ENCODE measurements around the gene ESM1.

The ESM1 gene

GRCh38 chr5:54996466-54996865 is 11.1 kb upstream of the ESM1 start:
- TF ChIP-seq POLR2A (IDR thresholded peaks at IDR 0.05; ENCODE audit: low read depth, low read length) = no peak
- DNase-seq (ENCODE audit: insufficient read length, low spot score) (no peak), FAIRE-seq (no peak)

GRCh38 chr5:54995168-54995567 is 9.8 kb upstream of the ESM1 start:
- FAIRE-seq (no peak), DNase-seq (ENCODE audit: insufficient read length, low spot score) (no peak)
- TF ChIP-seq POLR2A (IDR thresholded peaks at IDR 0.05; ENCODE audit: low read depth, low read length) = no peak

- TF ChIP-seq POLR2A (IDR thresholded peaks at IDR 0.05; ENCODE audit: low read depth, low read length) = no peak
- no peak for DNase-seq (ENCODE audit: insufficient read length, low spot score)
- FAIRE-seq = no peak
These were observed 9.2 kb upstream of the ESM1 start for GRCh38 chr5:54994628-54995027.

GRCh38 chr5:54993318-54993717 is 7.9 kb upstream of the ESM1 start:
- FAIRE-seq (no peak), DNase-seq (ENCODE audit: insufficient read length, low spot score) (no peak)
- no peak for TF ChIP-seq POLR2A (IDR thresholded peaks at IDR 0.05; ENCODE audit: low read depth, low read length)

GRCh38 chr5:54991416-54991815 is 6.0 kb upstream of the ESM1 start:
- FAIRE-seq = no peak
- TF ChIP-seq POLR2A (IDR thresholded peaks at IDR 0.05; ENCODE audit: low read depth, low read length) = no peak
- DNase-seq (ENCODE audit: insufficient read length, low spot score) = no peak

- no peak for TF ChIP-seq POLR2A (IDR thresholded peaks at IDR 0.05; ENCODE audit: low read depth, low read length)
- DNase-seq (ENCODE audit: insufficient read length, low spot score) (peak; percentile 19), FAIRE-seq (peak; percentile 15)
These were observed 5.5 kb upstream of the ESM1 start for GRCh38 chr5:54990841-54991258.

- DNase-seq (ENCODE audit: insufficient read length, low spot score) (no peak), FAIRE-seq (no peak)
- no peak for TF ChIP-seq POLR2A (IDR thresholded peaks at IDR 0.05; ENCODE audit: low read depth, low read length)
These were observed 3.4 kb upstream of the ESM1 start for GRCh38 chr5:54988817-54989216.

- FAIRE-seq (no peak), DNase-seq (ENCODE audit: insufficient read length, low spot score) (no peak)
- TF ChIP-seq POLR2A (IDR thresholded peaks at IDR 0.05; ENCODE audit: low read depth, low read length) = no peak
These were observed 2.8 kb upstream of the ESM1 start for GRCh38 chr5:54988218-54988617.

GRCh38 chr5:54986269-54986654 is 869 bp upstream of the ESM1 start:
- DNase-seq (ENCODE audit: insufficient read length, low spot score) (no peak), FAIRE-seq (no peak)
- TF ChIP-seq POLR2A (IDR thresholded peaks at IDR 0.05; ENCODE audit: low read depth, low read length) = no peak

GRCh38 chr5:54981928-54982327 is 3.5 kb downstream of the ESM1 start:
- FAIRE-seq (no peak), DNase-seq (ENCODE audit: insufficient read length, low spot score) (no peak)
- TF ChIP-seq POLR2A (IDR thresholded peaks at IDR 0.05; ENCODE audit: low read depth, low read length) = no peak

- DNase-seq (ENCODE audit: insufficient read length, low spot score) (no peak), FAIRE-seq (no peak)
- TF ChIP-seq POLR2A (IDR thresholded peaks at IDR 0.05; ENCODE audit: low read depth, low read length) = no peak
These were observed 9.7 kb downstream of the ESM1 start for GRCh38 chr5:54975701-54976100.

GRCh38 chr5:54969856-54970828 is 15.3 kb downstream of the ESM1 start:
- DNase-seq (ENCODE audit: insufficient read length, low spot score) = no peak
- no peak for FAIRE-seq
- no peak for TF ChIP-seq POLR2A (IDR thresholded peaks at IDR 0.05; ENCODE audit: low read depth, low read length)

GRCh38 chr5:54969242-54969641 is 16.2 kb downstream of the ESM1 start:
- TF ChIP-seq POLR2A (IDR thresholded peaks at IDR 0.05; ENCODE audit: low read depth, low read length) = no peak
- no peak for DNase-seq (ENCODE audit: insufficient read length, low spot score)
- no peak for FAIRE-seq

GRCh38 chr5:54965806-54966205 is 19.6 kb downstream of the ESM1 start:
- DNase-seq (ENCODE audit: insufficient read length, low spot score) (no peak), FAIRE-seq (no peak)

GRCh38 chr5:54964405-54964804 is 21.0 kb downstream of the ESM1 start:
- no peak for FAIRE-seq

More at GRCh38 chr5:54965806-54966205, 19.6 kb downstream of the ESM1 start:
- TF ChIP-seq POLR2A (IDR thresholded peaks at IDR 0.05; ENCODE audit: low read depth, low read length) = no peak

More at GRCh38 chr5:54964405-54964804, 21.0 kb downstream of the ESM1 start:
- DNase-seq (ENCODE audit: insufficient read length, low spot score) = no peak
- no peak for TF ChIP-seq POLR2A (IDR thresholded peaks at IDR 0.05; ENCODE audit: low read depth, low read length)

All from H54 (cell line).